Effector memory CD8-positive, alpha-beta T cell (primary cell): Measurements from ENCODE around the gene TAS2R31.

ENCODE experiments used
- ATAC-seq: fragments of 150-1000 bp; cut with Tn5 transposase; replicated peaks from 2 replicates; pipeline ENCODE4 v1.10.0; 2021; ENCODE audit warnings: mild to moderate bottlenecking, moderate library complexity
- DNase-seq, 3 experiments: peaks; one replicate each; pipeline ENCODE4 v3.0.0; 2021
- H3K27ac Mint-ChIP-seq, 2 donors: one replicate each; pipeline ENCODE4 v1.8.0; 2022; ENCODE audit warnings: mild to moderate bottlenecking in 2 of 2, mixed read lengths in 2 of 2, moderate library complexity in 2 of 2
- H3K27me3 Mint-ChIP-seq, 2 donors: one replicate each; pipeline ENCODE4 v1.8.0; 2022; ENCODE audit warnings: mixed read lengths in 2 of 2
- H3K36me3 Mint-ChIP-seq: one replicate; pipeline ENCODE4 v1.8.0; 2022; ENCODE audit warnings: mild to moderate bottlenecking, moderate library complexity, mixed read lengths; ENCODE audit not compliant: insufficient read depth
- H3K4me1 Mint-ChIP-seq, 2 donors: one replicate each; pipeline ENCODE4 v1.8.0; 2022; ENCODE audit warnings: low read depth in 2 of 2, mixed read lengths in 2 of 2
- H3K4me3 Mint-ChIP-seq, 2 donors: one replicate each; pipeline ENCODE4 v1.8.0; 2022; ENCODE audit warnings: mild to moderate bottlenecking in 2 of 2, mixed read lengths in 2 of 2, moderate library complexity in 2 of 2
- H3K9me3 Mint-ChIP-seq, 2 donors: one replicate each; pipeline ENCODE4 v1.8.0; 2022; ENCODE audit warnings: mixed read lengths in 2 of 2

Gene TAS2R31

GRCh38 chr12:10982244-10982643 lies 49.0 kb downstream of the TAS2R31 start:
- peaks cover 27 to 42% of the 10 kb centered on the region in 2 donors for H3K27me3 Mint-ChIP-seq
- H3K4me1 Mint-ChIP-seq: peaks cover 21 to 27% of the 10 kb centered on the region in 2 donors
- DNase-seq: peak; percentile 41 to 55 (median 42)
- no peaks in the 10 kb centered on the region for H3K36me3 Mint-ChIP-seq
- H3K4me3 Mint-ChIP-seq: peak overlapping the region in 1 of 2 donors; percentile 36
- H3K9me3 Mint-ChIP-seq: no peaks in the 10 kb centered on the region
- no peak overlapping the region for H3K27ac Mint-ChIP-seq
- peak; percentile 95 for ATAC-seq
